A673 (cell line): ENCODE measurements around the gene GJA5.

Experiments used
- CTCF ChIP-seq: fragments of 300-800, 200-600 bp; sonication (generic); conservative IDR thresholded peaks from 2 replicates; pipeline ENCODE4 v1.5.1; 2017; ENCODE audit warnings: low read depth, mild to moderate bottlenecking, antibody characterized with exemption, low read length, moderate library complexity, mixed read lengths
- EZH2 ChIP-seq: fragments of 200-600 bp; sonication (generic); IDR thresholded peaks from 2 replicates; pipeline ENCODE4 v1.6.1; 2017; ENCODE audit warnings: borderline replicate concordance, low read depth, mild to moderate bottlenecking, mixed read lengths, antibody characterized with exemption, low read length; ENCODE audit not compliant: poor library complexity, severe bottlenecking

DNA sequence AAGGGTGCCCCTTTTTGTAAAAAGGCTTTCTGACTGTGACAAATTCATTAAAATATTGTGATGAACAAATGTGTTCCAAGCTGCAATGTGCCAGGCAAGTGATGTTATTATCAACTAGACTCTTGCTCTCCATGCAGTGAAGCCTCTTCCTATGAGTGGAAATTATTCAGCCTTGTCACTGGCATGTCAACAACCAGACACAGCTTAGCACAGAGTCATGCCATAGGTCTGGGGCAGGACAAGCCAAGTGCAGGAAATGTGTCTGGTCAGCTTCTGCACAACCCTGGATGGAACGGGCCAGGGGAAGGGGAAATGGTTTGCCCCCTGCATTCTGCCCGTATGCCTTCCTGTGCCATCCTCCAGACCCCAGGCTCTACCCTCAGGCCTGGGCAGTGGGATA lies 27.4 kb upstream of the GJA5 start:
- TF ChIP-seq CTCF (no peak), EZH2 (no peak)
